Mesodermal cell (in vitro differentiated cells): ENCODE measurements around the gene WDR12.

Experiments used
- H3K27ac ChIP-seq: 2 replicates; pipeline ENCODE4 v1.7.0; 2013; ENCODE audit warnings: mild to moderate bottlenecking, low read depth, low read length, moderate library complexity; ENCODE audit not compliant: severe bottlenecking
- H3K36me3 ChIP-seq: 2 replicates; pipeline ENCODE4 v1.7.1; 2013; ENCODE audit warnings: mild to moderate bottlenecking, low read length, moderate library complexity; ENCODE audit not compliant: control insufficient read depth, insufficient read depth
- H3K4me1 ChIP-seq: one replicate; pipeline ENCODE4 v1.7.1; 2013; ENCODE audit warnings: mild to moderate bottlenecking, low read length; ENCODE audit not compliant: insufficient read depth, control insufficient read depth, poor library complexity, severe bottlenecking
- H3K4me3 ChIP-seq: 2 replicates; pipeline ENCODE4 v1.7.0; 2013; ENCODE audit warnings: low read length, control low read depth, mild to moderate bottlenecking; ENCODE audit not compliant: insufficient read depth, poor library complexity, severe bottlenecking; ENCODE audit errors: extremely low read depth
- H3K9me3 ChIP-seq: 2 replicates; pipeline ENCODE4 v1.7.1; 2013; ENCODE audit warnings: mild to moderate bottlenecking, low read length, moderate library complexity; ENCODE audit not compliant: control insufficient read depth
- WGBS, 2 experiments: methylation state at CpG; one replicate each; pipeline ENCODE4 v1.1.5; 2013; ENCODE audit warnings: missing lambda C conversion rate in 2 of 2; ENCODE audit not compliant: insufficient coverage in 2 of 2; 5-methylcytosine and 5-hydroxymethylcytosine counted together

WDR12 gene

GRCh38 chr2:202847693-202848524 is 63.6 kb downstream of the WDR12 start:
- Histone ChIP-seq H3K4me1 (no peaks in the 10 kb centered on the region), H3K4me3 (no peak overlapping the region), H3K27ac (no peak overlapping the region), H3K36me3 (no peaks in the 10 kb centered on the region), H3K9me3 (no peaks in the 10 kb centered on the region)
- 85 to 94% methylated on average over 4 to 5 of the region's 9 CpGs for WGBS, 2 experiments

- H3K4me1 ChIP-seq = no peaks in the 10 kb centered on the region
- H3K27ac ChIP-seq = no peak overlapping the region
- no peak overlapping the region for H3K4me3 ChIP-seq
- H3K9me3 ChIP-seq = no peaks in the 10 kb centered on the region
- 64 to 75% methylated on average over 1 of the region's 2 CpGs for WGBS, 2 experiments
- H3K36me3 ChIP-seq = no peaks in the 10 kb centered on the region
Measured at GRCh38 chr2:202844656-202845055, 66.8 kb downstream of the WDR12 start.

DNA sequence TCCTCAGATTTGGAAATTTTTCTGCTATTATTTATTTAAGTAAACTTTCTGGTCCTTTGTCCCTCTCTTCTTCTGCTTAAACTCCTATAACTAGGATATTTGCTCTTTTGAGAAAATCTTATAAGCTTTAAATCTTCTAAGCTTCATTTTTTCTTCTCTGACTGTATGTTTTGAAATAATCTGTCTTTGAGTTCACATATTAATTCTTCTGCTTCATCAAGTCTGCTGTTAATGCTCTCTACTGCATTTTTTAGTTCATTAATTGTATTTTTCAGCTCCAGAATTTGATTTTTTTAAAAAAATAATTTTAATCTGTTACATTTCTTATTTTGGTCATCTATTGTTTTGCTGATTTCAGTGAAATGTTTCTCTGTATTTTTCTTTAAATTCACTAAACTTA is 68.8 kb downstream of the WDR12 start:
- no peaks in the 10 kb centered on the region for H3K9me3 ChIP-seq
- no peak overlapping the region for H3K4me3 ChIP-seq
- no peaks in the 10 kb centered on the region for H3K4me1 ChIP-seq
- no peak overlapping the region for H3K27ac ChIP-seq
- H3K36me3 ChIP-seq = no peaks in the 10 kb centered on the region

DNA sequence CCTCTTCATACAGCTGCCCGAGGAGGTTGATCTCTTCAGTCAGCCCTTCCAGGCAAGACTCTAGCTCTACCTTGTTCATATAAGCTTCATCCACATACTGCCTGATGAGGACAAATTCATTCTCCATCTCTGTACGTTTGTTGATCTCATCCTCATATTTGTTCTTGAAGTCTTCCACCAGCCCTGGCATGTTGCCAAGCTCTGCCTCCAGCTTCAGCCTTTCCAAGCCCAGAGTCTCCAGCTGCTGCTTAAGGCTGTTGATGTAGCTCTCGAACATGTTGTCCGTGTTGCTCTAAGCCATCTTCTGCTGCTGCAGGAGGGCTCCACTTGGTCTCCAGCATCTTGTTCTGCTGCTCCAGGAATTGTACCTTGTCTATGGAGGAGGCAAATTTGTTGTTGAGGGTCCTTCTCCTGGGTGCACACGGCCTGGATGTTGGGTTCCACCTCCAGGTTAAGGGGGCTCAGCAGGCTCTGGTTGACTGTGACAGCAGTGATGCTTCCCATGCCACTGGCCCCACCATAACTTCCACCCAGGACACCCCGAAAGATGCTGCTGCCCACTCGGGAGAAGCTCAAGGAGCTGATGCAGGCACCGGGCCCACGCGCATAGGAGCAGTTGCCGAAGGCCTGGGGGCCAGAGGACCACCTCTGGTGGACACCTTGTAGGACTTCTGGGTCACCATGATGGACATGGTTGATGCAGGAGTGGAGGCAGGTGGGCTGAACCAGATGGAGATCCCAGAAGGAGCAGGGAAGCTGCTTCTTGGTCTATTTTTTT is 70.2 kb downstream of the WDR12 start:
- Histone ChIP-seq H3K36me3 (no peaks in the 10 kb centered on the region), H3K27ac (no peak overlapping the region), H3K9me3 (no peaks in the 10 kb centered on the region), H3K4me1 (no peaks in the 10 kb centered on the region), H3K4me3 (no peak overlapping the region)
- WGBS, 2 experiments = 92 to 96% methylated on average over 11 of the region's 11 CpGs

DNA sequence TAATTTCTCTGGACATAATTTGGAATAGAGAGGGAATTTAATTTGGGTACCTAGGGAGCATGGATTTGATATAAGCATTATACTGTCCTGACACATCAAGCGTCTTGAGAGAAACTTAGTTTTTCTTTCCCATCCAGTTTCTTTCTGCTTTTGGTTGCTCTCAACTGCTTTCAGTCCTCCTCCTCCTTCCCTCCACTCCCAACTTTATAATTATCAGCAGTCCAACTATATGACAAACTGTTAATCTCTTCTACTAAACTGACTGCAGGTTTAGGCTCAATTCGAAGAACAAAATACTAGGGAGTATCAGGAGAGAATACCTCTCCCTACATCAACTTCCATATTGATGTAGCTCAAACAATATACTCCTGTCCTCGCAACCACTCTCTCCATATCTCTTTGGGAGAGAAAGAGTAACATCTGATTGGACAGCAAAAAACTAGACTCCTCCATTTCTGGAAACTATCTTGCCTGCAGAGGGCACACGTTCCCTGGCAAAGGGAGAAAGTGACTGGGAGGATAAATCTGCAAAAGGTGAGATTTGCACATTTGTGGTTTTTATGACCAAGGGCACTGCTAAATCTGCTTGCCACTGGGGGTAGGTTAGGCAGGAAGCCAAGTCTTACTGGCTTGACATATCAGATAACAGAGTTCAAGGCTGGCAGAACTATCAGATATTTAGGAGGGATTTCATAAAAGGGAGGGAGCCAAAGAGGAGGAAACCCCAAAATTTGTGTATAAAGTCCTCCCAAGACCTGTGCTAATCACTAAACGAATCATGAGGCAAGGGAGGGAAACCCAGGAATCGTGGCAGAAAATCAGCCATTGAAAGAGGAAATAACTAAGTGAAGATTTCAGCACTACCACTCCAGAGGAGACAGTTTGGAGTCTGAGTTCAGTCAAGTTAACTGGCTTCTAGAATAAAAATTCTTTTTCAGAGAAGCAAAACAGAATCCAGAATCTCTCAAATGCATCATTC is 79.9 kb downstream of the WDR12 start:
- Histone ChIP-seq H3K27ac (no peak overlapping the region), H3K4me1 (no peaks in the 10 kb centered on the region), H3K4me3 (no peak overlapping the region), H3K9me3 (no peaks in the 10 kb centered on the region), H3K36me3 (no peaks in the 10 kb centered on the region)
- 41 to 73% methylated on average over 2 to 3 of the region's 6 CpGs for WGBS, 2 experiments

DNA sequence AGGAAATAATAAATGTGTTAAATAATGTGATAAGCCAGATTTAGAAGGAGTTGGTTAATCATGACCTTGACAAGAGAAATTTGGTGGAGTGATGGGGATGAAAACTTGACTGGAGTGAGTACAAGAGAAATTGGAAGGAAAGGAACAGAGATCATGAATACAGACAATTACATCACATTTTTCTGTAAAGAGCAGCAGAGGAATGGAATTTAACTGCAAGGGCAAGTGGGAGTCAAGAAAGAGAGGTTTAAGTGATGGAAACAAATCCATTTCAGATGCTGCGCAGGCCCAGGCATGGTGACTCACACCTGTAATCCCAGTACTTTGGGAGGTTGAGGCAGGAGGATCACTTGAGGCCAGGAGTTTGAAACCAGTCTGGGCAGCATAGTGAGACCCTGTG is 86.6 kb downstream of the WDR12 start:
- no peaks in the 10 kb centered on the region for H3K36me3 ChIP-seq
- H3K4me3 ChIP-seq = no peak overlapping the region
- H3K4me1 ChIP-seq = no peaks in the 10 kb centered on the region
- 100% methylated on average over 1 of the region's 1 CpG for WGBS, 2 experiments
- H3K27ac ChIP-seq = no peak overlapping the region
- H3K9me3 ChIP-seq = no peaks in the 10 kb centered on the region
